DMS 273 (cell line): Measurements from ENCODE around the gene PARD3.

Source experiments
- DNase-seq: peaks from one replicate; lab custom pipeline; 2025; ENCODE audit not compliant: unreplicated experiment; lab: John Stamatoyannopoulos, UW

The PARD3 gene

GRCh38 chr10:34320265-34320664 is 494.8 kb downstream of the PARD3 start:
- DNase-seq: peak; percentile 72

- peak; percentile 63 for DNase-seq
Measured at GRCh38 chr10:34319197-34319846, 495.8 kb downstream of the PARD3 start.

- no peak for DNase-seq
Measured at GRCh38 chr10:34316154-34316553, 498.9 kb downstream of the PARD3 start.

- no peak for DNase-seq
Measured at GRCh38 chr10:34314457-34314856, 500.6 kb downstream of the PARD3 start.

GRCh38 chr10:34313888-34314287 is 501.2 kb downstream of the PARD3 start:
- no peak for DNase-seq

- no peak for DNase-seq
Measured at GRCh38 chr10:34313353-34313752, 501.7 kb downstream of the PARD3 start.

GRCh38 chr10:34311679-34312078 is 503.4 kb downstream of the PARD3 start:
- no peak for DNase-seq

GRCh38 chr10:34310234-34310633 is 504.9 kb downstream of the PARD3 start:
- DNase-seq: no peak

- DNase-seq: no peak
Measured at GRCh38 chr10:34305189-34305588, 509.9 kb downstream of the PARD3 start.

GRCh38 chr10:34303022-34303421 is 512.1 kb downstream of the PARD3 start:
- no peak for DNase-seq

- no peak for DNase-seq
Measured at GRCh38 chr10:34299105-34299611, 515.9 kb downstream of the PARD3 start.

- DNase-seq: no peak
Measured at GRCh38 chr10:34298346-34298818, 516.7 kb downstream of the PARD3 start.

GRCh38 chr10:34297541-34298345 is 517.4 kb downstream of the PARD3 start:
- DNase-seq: no peak

- DNase-seq: no peak
Measured at GRCh38 chr10:34295142-34295548, 520.0 kb downstream of the PARD3 start.

- no peak for DNase-seq
Measured at GRCh38 chr10:34294137-34294536, 521.0 kb downstream of the PARD3 start.

GRCh38 chr10:34292675-34293074 is 522.4 kb downstream of the PARD3 start:
- DNase-seq: peak; percentile 47

- DNase-seq: no peak
Measured at GRCh38 chr10:34292194-34292565, 522.9 kb downstream of the PARD3 start.

- DNase-seq: no peak
Measured at GRCh38 chr10:34291466-34292193, 523.5 kb downstream of the PARD3 start.

- DNase-seq: no peak
Measured at GRCh38 chr10:34290412-34291081, 524.5 kb downstream of the PARD3 start.

GRCh38 chr10:34288634-34289033 is 526.5 kb downstream of the PARD3 start:
- no peak for DNase-seq

GRCh38 chr10:34286136-34286739 is 528.9 kb downstream of the PARD3 start:
- no peak for DNase-seq
